ENCODE measurements around the gene IL36A.

GRCh38 chr2:112959109-112959812, 46.0 kb upstream of the IL36A start:
- no peak for TF ChIP-seq GATA2 (IDR thresholded peaks at IDR 0.05; ENCODE audit: low read depth, low read length)
- no peak for TF ChIP-seq GATA3 (IDR thresholded peaks at IDR 0.05; ENCODE audit: low read depth, low read length)
